Karpas-422 (cell line): ENCODE measurements around the gene RIPOR2. TPM values are rescaled to one million over a fixed set of nuclear protein-coding genes. Genes with fewer than 3 reads are reported as not detected.

ENCODE experiments used
- DNase-seq: peaks from one replicate; pipeline ENCODE4 v3.0.0-alpha.2; 2015
- H2AFZ ChIP-seq: fragments of 200-600 bp; sonication (generic); 2 replicates; pipeline ENCODE4 v1.6.1; 2014; ENCODE audit warnings: antibody characterized with exemption, low read length, mixed read lengths
- H3K27ac ChIP-seq: fragments of 200-600 bp; sonication (generic); 2 replicates; pipeline ENCODE4 v1.5.1; 2014; ENCODE audit warnings: mild to moderate bottlenecking, low read length, moderate library complexity
- H3K27me3 ChIP-seq: fragments of 200-600 bp; sonication (generic); 2 replicates; pipeline ENCODE4 v1.6.1; 2014; ENCODE audit warnings: low read length, mixed read lengths
- H3K36me3 ChIP-seq: fragments of 200-600 bp; sonication (generic); 2 replicates; pipeline ENCODE4 v1.6.1; 2014; ENCODE audit warnings: low read length, mixed read lengths; ENCODE audit not compliant: insufficient read depth
- H3K4me1 ChIP-seq: fragments of 200-600 bp; sonication (generic); 2 replicates; pipeline ENCODE4 v1.6.1; 2014; ENCODE audit warnings: mild to moderate bottlenecking, low read length, mixed read lengths
- H3K4me2 ChIP-seq: fragments of 200-600 bp; sonication (generic); 2 replicates; pipeline ENCODE4 v1.6.1; 2014; ENCODE audit warnings: low read length, low read depth, mild to moderate bottlenecking; ENCODE audit not compliant: poor library complexity, severe bottlenecking
- H3K4me3 ChIP-seq: fragments of 200-600 bp; sonication (generic); 2 replicates; pipeline ENCODE4 v1.5.1; 2014; ENCODE audit warnings: mild to moderate bottlenecking, antibody characterized with exemption, low read length, mixed read lengths
- H3K79me2 ChIP-seq: fragments of 200-600 bp; sonication (generic); 2 replicates; pipeline ENCODE4 v1.6.1; 2014; ENCODE audit warnings: mild to moderate bottlenecking, low read length, mixed read lengths
- H3K9ac ChIP-seq: fragments of 200-600 bp; sonication (generic); 2 replicates; pipeline ENCODE4 v1.6.0; 2014; ENCODE audit warnings: low read length
- H3K9me2 ChIP-seq: fragments of 200-600 bp; sonication (generic), shearing (Covaris generic); replicated peaks from 2 replicates; pipeline ENCODE4 v1.6.0; 2014; ENCODE audit warnings: mild to moderate bottlenecking, low read length, moderate library complexity; ENCODE audit not compliant: insufficient read depth
- H3K9me3 ChIP-seq: fragments of 300-700, 200-600 bp; sonication (generic); 2 replicates; pipeline ENCODE4 v1.6.1; 2014; ENCODE audit warnings: low read length, mixed read lengths
- H4K20me1 ChIP-seq: fragments of 200-600 bp; sonication (generic); 2 replicates; pipeline ENCODE4 v1.6.1; 2014; ENCODE audit warnings: mild to moderate bottlenecking, antibody characterized with exemption, low read length, low read depth; ENCODE audit not compliant: insufficient read depth
- total RNA-seq: library from RNA; depleted of rRNA; stranded (reverse); fragments of >200 nt; shearing (Covaris generic); gene quantifications from 2 replicates; pipeline ENCODE4 v1.2.3, GENCODE V29; 2014; ENCODE audit warnings: low replicate concordance

Gene RIPOR2
- total RNA-seq, 1 experiment from 2014 or later, result 72.1 TPM

DNA sequence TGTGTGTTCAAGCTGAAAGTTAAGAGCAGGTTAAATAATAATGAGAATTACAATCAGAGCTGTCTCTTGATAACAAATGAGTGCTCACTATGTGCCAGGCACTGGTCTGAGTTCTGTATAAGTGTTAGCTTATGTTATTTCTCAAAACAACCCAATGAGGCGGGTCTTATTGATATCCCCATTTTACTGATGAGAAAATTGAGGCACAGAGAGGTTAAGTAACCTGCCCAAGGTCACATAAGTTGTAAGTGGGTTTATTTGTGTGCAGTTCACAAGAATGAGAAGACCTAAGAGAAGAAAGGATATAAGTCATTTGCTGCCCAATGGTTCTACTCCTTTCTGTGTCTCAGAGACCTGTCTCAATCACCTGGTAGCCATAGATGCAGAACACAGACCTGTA is 103.0 kb downstream of the RIPOR2 start:
- no peak for DNase-seq
- Histone ChIP-seq H4K20me1 (no peaks in the 10 kb centered on the region), H3K9me3 (no peaks in the 10 kb centered on the region), H3K4me1 (no peaks in the 10 kb centered on the region), H3K4me2 (no peak overlapping the region), H3K79me2 (no peaks in the 10 kb centered on the region), H3K9ac (no peak overlapping the region), H3K9me2 (no peaks in the 10 kb centered on the region), H2AFZ (no peak overlapping the region), H3K27me3 (no peaks in the 10 kb centered on the region), H3K36me3 (peaks cover 68% of the 10 kb centered on the region; the same call in 1 of the 2 replicates), H3K4me3 (no peak overlapping the region), H3K27ac (no peak overlapping the region)

DNA sequence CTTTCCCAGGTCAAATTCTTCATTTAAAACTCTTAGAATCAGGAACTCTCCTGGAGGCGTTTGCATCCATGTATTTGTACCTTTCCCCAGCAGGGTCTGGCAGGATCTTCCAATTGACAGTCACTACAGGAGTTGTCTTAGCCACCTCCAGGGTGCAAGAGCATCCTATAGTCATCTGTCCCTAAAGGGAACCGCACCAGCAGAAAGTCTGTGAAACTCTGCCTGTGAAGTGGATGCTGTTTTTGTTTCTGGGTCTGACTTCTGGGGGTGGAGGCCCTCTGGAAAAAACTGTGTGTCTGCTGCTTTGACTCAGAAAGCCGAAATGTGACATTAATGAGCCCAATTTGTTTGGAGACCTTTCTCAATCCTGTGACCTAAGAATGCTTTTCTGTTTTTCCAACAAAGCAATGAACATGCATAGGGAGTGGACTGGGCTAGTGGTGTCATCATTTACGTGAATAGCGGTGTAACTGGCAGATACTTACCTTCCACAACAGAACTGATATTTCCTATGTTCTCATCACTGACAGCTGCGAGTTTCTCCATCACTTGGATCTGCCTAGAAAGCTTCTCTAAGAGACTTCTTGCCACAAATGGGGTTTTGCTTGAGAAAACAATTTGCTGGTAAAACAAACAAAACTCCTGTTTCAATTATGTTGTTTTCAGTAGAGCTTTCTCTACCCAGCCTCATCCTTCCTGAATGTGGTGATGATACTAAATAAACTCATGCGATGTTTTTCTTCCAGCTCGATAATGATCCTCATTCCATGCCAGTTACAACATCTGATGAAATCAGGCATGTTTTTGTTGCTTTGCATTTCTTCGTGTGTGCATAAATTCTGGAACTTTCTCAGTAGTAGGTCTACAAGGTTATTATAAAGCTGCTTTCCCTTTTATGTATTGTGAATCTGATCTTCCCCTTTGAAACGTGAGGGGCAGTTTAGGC is 103.7 kb downstream of the RIPOR2 start:
- Histone ChIP-seq H2AFZ (no peak overlapping the region), H3K9ac (no peak overlapping the region), H3K27me3 (no peaks in the 10 kb centered on the region), H3K9me2 (no peaks in the 10 kb centered on the region), H3K9me3 (no peaks in the 10 kb centered on the region), H3K4me1 (no peaks in the 10 kb centered on the region), H4K20me1 (no peaks in the 10 kb centered on the region), H3K27ac (no peak overlapping the region), H3K4me2 (no peak overlapping the region), H3K36me3 (peaks cover 70% of the 10 kb centered on the region), H3K4me3 (no peak overlapping the region), H3K79me2 (no peaks in the 10 kb centered on the region)
- no peak for DNase-seq

DNA sequence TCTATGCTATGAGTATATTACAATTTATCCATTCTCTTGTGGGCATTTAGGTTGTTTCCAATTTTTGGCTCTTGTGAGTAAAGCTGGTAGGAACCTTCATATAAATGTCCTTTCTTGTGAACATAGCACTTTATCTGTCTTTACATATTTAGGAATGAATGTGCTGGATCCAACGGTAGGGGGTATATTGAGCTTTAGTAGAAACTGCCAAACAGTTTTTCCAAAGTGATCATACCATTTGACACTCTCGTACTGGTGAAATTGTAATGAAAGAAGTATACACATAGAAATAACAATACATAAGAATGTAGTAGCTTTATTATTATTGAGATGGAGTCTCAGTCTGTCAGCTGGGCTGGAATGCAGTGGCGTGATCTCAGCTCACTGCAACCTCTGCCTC is 106.1 kb downstream of the RIPOR2 start:
- H2AFZ ChIP-seq, result no peak overlapping the region
- no peaks in the 10 kb centered on the region for H3K9me3 ChIP-seq
- H3K27ac ChIP-seq, result no peak overlapping the region
- H3K4me2 ChIP-seq, result no peak overlapping the region
- H3K9ac ChIP-seq, result no peak overlapping the region
- H3K4me3 ChIP-seq, result no peak overlapping the region
- peaks cover 70% of the 10 kb centered on the region for H3K36me3 ChIP-seq
- no peaks in the 10 kb centered on the region for H3K9me2 ChIP-seq
- no peaks in the 10 kb centered on the region for H3K27me3 ChIP-seq
- no peaks in the 10 kb centered on the region for H4K20me1 ChIP-seq
- no peaks in the 10 kb centered on the region for H3K79me2 ChIP-seq
- DNase-seq, result no peak
- H3K4me1 ChIP-seq, result no peaks in the 10 kb centered on the region

DNA sequence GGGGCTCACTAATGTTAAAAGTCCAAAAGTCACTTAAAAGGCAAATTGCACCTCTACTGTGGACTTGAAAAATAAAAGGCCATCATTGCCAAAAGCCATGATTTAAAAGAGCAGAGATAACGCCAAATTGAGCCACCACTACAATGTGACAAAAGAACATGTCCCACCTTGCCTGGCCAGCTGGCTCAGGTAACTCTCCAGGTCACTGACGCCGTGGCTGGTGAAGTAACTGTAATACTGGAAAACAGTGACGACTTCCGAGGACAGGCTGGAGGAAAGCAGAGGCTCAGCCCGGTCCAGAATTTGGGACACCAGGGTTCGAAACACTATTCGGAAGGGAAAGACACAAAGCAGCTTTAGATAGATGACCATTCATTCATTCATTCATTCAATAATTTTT is 107.8 kb downstream of the RIPOR2 start:
- no peak for DNase-seq
- Histone ChIP-seq H3K4me3 (no peak overlapping the region), H2AFZ (no peak overlapping the region), H4K20me1 (no peaks in the 10 kb centered on the region), H3K36me3 (peaks cover 73% of the 10 kb centered on the region), H3K9ac (no peak overlapping the region), H3K4me2 (no peak overlapping the region), H3K9me3 (no peaks in the 10 kb centered on the region), H3K4me1 (no peaks in the 10 kb centered on the region), H3K27me3 (no peaks in the 10 kb centered on the region), H3K79me2 (0 out of 2 replicates have a peak, but pooled peaks cover 3% of the 10 kb centered on the region), H3K9me2 (no peaks in the 10 kb centered on the region), H3K27ac (no peak overlapping the region)

- no peaks in the 10 kb centered on the region for H3K9me3 ChIP-seq
- DNase-seq, result no peak
- H3K27ac ChIP-seq, result no peak overlapping the region
- H3K4me3 ChIP-seq, result no peak overlapping the region
- H3K36me3 ChIP-seq, result peaks cover 69% of the 10 kb centered on the region
- H3K4me1 ChIP-seq, result no peaks in the 10 kb centered on the region
- H3K4me2 ChIP-seq, result no peak overlapping the region
- H3K79me2 ChIP-seq, result 0 out of 2 replicates have a peak, but pooled peaks cover 3% of the 10 kb centered on the region
- no peaks in the 10 kb centered on the region for H4K20me1 ChIP-seq
- no peaks in the 10 kb centered on the region for H3K27me3 ChIP-seq
- H2AFZ ChIP-seq, result no peak overlapping the region
- no peaks in the 10 kb centered on the region for H3K9me2 ChIP-seq
- H3K9ac ChIP-seq, result no peak overlapping the region
These were observed 108.6 kb downstream of the RIPOR2 start for GRCh38 chr6:24827162-24827561.

DNA sequence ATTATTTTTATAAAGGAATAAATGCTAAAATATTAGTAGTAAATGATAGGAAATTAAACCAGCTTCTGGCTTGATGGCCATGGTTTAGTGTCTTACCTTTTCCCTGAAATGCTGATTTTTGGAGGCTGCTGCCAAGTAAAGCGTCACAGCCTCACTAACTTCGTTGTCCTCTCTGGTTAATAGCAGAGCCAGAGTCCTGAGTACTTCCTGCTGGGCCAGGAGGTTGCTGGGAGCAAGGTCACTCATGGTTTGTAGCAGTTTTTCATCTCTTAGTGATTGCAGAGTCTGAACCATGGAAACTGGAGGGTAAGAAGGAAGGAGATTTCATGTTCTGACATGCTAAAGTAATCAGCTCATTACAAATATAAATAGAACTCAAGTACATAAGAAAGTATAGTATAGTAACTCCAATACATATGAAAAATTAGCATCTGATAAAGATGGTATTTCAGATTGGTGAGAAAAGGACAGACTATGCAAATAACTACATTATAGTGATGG is 110.6 kb downstream of the RIPOR2 start:
- Histone ChIP-seq H3K79me2 (0 out of 2 replicates have a peak, but pooled peaks cover 3% of the 10 kb centered on the region), H3K36me3 (peaks cover 63% of the 10 kb centered on the region), H3K9me3 (no peaks in the 10 kb centered on the region), H3K4me3 (no peak overlapping the region), H3K4me1 (no peaks in the 10 kb centered on the region), H3K27ac (no peak overlapping the region), H2AFZ (no peak overlapping the region), H4K20me1 (no peaks in the 10 kb centered on the region), H3K4me2 (no peak overlapping the region), H3K9ac (no peak overlapping the region), H3K9me2 (no peaks in the 10 kb centered on the region), H3K27me3 (no peaks in the 10 kb centered on the region)
- no peak for DNase-seq

DNA sequence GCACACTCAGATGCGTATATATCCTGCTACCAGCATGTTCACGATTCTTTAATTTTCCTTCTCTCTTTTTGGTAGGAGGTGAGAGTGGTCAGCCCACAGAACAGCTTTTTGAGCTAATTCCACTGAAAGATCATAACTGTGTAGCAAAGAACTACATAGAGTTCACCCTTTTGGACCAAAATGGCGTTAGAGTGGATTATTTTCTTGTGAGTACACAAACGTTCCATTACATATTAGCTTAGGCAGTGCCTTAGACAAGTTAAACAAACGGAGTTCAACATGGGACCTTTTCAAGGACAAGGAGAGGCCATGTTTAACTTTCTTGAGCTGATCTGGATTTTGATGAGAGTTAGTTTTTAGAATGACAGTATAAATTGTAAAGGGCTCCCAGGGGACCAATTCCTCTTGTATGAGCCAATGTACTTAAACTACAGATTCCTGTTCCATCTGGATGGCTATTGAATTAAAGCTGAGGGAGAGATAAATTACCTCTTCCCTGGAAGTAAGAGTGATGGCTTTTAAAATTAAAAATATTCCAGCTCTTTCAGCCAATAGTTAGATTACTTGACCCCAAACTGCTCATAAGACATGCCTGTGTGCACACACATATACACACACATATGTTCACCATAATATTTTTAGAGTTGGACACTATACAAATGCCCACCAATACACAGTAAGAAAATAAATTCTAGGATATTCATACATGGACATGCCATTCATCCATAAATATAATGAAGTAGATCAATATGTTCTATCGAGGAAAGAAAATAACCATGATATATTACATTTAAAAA is 111.4 kb downstream of the RIPOR2 start:
- Histone ChIP-seq H3K27me3 (no peaks in the 10 kb centered on the region), H3K4me3 (no peak overlapping the region), H3K36me3 (peaks cover 55% of the 10 kb centered on the region), H3K9me2 (no peaks in the 10 kb centered on the region), H3K9ac (no peak overlapping the region), H2AFZ (no peak overlapping the region), H3K4me2 (no peak overlapping the region), H3K79me2 (0 out of 2 replicates have a peak, but pooled peaks cover 3% of the 10 kb centered on the region), H3K4me1 (no peaks in the 10 kb centered on the region), H3K27ac (no peak overlapping the region), H3K9me3 (no peaks in the 10 kb centered on the region), H4K20me1 (no peaks in the 10 kb centered on the region)
- no peak for DNase-seq

GRCh38 chr6:24823185-24823584 is 112.6 kb downstream of the RIPOR2 start:
- no peak overlapping the region for H3K27ac ChIP-seq
- no peaks in the 10 kb centered on the region for H3K4me1 ChIP-seq
- H2AFZ ChIP-seq, result no peak overlapping the region
- H3K9me3 ChIP-seq, result no peaks in the 10 kb centered on the region
- H3K79me2 ChIP-seq, result 0 out of 2 replicates have a peak, but pooled peaks cover 3% of the 10 kb centered on the region
- H3K36me3 ChIP-seq, result peaks cover 65% of the 10 kb centered on the region
- no peaks in the 10 kb centered on the region for H3K27me3 ChIP-seq
- no peak for DNase-seq
- no peak overlapping the region for H3K9ac ChIP-seq
- no peaks in the 10 kb centered on the region for H4K20me1 ChIP-seq
- H3K4me3 ChIP-seq, result no peak overlapping the region
- H3K4me2 ChIP-seq, result no peak overlapping the region
- no peaks in the 10 kb centered on the region for H3K9me2 ChIP-seq
